Activated CD4-positive, alpha-beta memory T cell treated with anti-CD3 and anti-CD28 coated beads, Interleukin-2, amount 10 ng/mL, durations not matched to agents 7 days and 5 days (primary cell): ENCODE data around the gene TNS4. TPM values are rescaled to one million over a fixed set of nuclear protein-coding genes. Genes with fewer than 3 reads are reported as not detected.

Experiments
- CTCF ChIA-PET: fragments of 350-600 bp; sonication (Branson Sonifier 250); formaldehyde crosslinking; loops from one replicate; lab custom pipeline; 2021; ENCODE audit warnings: antibody characterized with exemption, inconsistent platforms; lab: Charles Lee
- POLR2A ChIA-PET: fragments of 350-600 bp; sonication (Branson Sonifier 250); formaldehyde crosslinking; loops from one replicate; lab custom pipeline; 2021; ENCODE audit warnings: antibody characterized with exemption; lab: Charles Lee
- DNase-seq: peaks from one replicate; pipeline ENCODE4 v3.0.0-alpha.2; 2020
- H3K27ac Mint-ChIP-seq: one replicate; pipeline ENCODE4 v1.8.0; 2021; ENCODE audit warnings: mild to moderate bottlenecking, mixed read lengths
- H3K27me3 Mint-ChIP-seq: one replicate; pipeline ENCODE4 v1.8.0; 2021; ENCODE audit warnings: mixed read lengths
- H3K36me3 Mint-ChIP-seq: one replicate; pipeline ENCODE4 v1.8.0; 2021; ENCODE audit warnings: low read depth, mixed read lengths
- H3K4me1 Mint-ChIP-seq: one replicate; pipeline ENCODE4 v1.8.0; 2021; ENCODE audit warnings: mixed read lengths
- H3K4me3 Mint-ChIP-seq: one replicate; pipeline ENCODE4 v1.8.0; 2021; ENCODE audit warnings: mild to moderate bottlenecking, mixed read lengths
- H3K9me3 Mint-ChIP-seq: one replicate; pipeline ENCODE4 v1.8.0; 2021; ENCODE audit warnings: mixed read lengths
- total RNA-seq, 2 experiments: library from RNA; stranded (reverse); gene quantifications; one replicate each; pipeline ENCODE4 v1.2.3, GENCODE V29; 2021

The TNS4 gene
- total RNA-seq, 2 experiments from 2014 or later, result 9.5 to 12.7 TPM

- DNase-seq, result no peak
- Mint-ChIP-seq H3K4me3 (peak overlapping the region; percentile 15), H3K27ac (peak overlapping the region; percentile 72), H3K27me3 (peaks cover 21% of the 10 kb centered on the region), H3K4me1 (peaks cover 70% of the 10 kb centered on the region), H3K9me3 (no peaks in the 10 kb centered on the region), H3K36me3 (peaks cover 9% of the 10 kb centered on the region)
- ChIA-PET POLR2A (interaction anchor here (0.9 to 10.0 kb wide), 26 partner anchors 9 to 232 kb away, joined by 3 to 118 read pairs (median 5); partner anchors contain the start of genes CCR7, GJD3, IGFBP4 and TNS4), CTCF (interaction anchor here (0.7 to 14.7 kb wide), 39 partner anchors 10 to 1151 kb away, joined by 3 to 266 read pairs (median 7); partner anchors contain the start of genes IGFBP4, SMARCE1 and TOP2A)
Observed at GRCh38 chr17:40533896-40534295, 32.5 kb upstream of the TNS4 start.

GRCh38 chr17:40532520-40533253, 31.3 kb upstream of the TNS4 start:
- peak overlapping the region; percentile 5 for H3K4me3 Mint-ChIP-seq
- peaks cover 9% of the 10 kb centered on the region for H3K36me3 Mint-ChIP-seq
- peaks cover 19% of the 10 kb centered on the region for H3K27me3 Mint-ChIP-seq
- POLR2A ChIA-PET, result interaction anchor here (0.6 to 10.0 kb wide), 32 partner anchors 8 to 230 kb away, joined by 3 to 118 read pairs (median 6); partner anchors contain the start of genes CCR7, GJD3, IGFBP4 and TNS4
- peaks cover 78% of the 10 kb centered on the region for H3K4me1 Mint-ChIP-seq
- H3K9me3 Mint-ChIP-seq, result no peaks in the 10 kb centered on the region
- H3K27ac Mint-ChIP-seq, result peak overlapping the region; percentile 72
- CTCF ChIA-PET, result interaction anchor here (0.6 to 14.7 kb wide), 49 partner anchors 8 to 522 kb away, joined by 3 to 266 read pairs (median 5); partner anchors contain the start of genes GJD3, IGFBP4, SMARCE1 and TOP2A
- DNase-seq, result no peak

- peaks cover 15% of the 10 kb centered on the region for H3K27me3 Mint-ChIP-seq
- CTCF ChIA-PET, result interaction anchor here (0.6 to 14.7 kb wide), 26 partner anchors 8 to 231 kb away, joined by 3 to 266 read pairs (median 7); partner anchors contain the start of genes IGFBP4 and TOP2A
- peak; percentile 64 for DNase-seq
- H3K36me3 Mint-ChIP-seq, result peaks cover 20% of the 10 kb centered on the region
- peaks cover under 1% of the 10 kb centered on the region for H3K9me3 Mint-ChIP-seq
- H3K4me3 Mint-ChIP-seq, result peak overlapping the region; percentile 13
- peak overlapping the region; percentile 72 for H3K27ac Mint-ChIP-seq
- POLR2A ChIA-PET, result interaction anchor here (0.6 to 10.0 kb wide), 18 partner anchors 9 to 173 kb away, joined by 3 to 118 read pairs (median 8); partner anchors contain the start of genes CCR7, GJD3, IGFBP4 and TOP2A
- peaks cover 75% of the 10 kb centered on the region for H3K4me1 Mint-ChIP-seq
Observed at GRCh38 chr17:40531051-40531991, 29.9 kb upstream of the TNS4 start.

GRCh38 chr17:40530531-40530994, 29.1 kb upstream of the TNS4 start:
- Mint-ChIP-seq H3K4me1 (peaks cover 71% of the 10 kb centered on the region), H3K9me3 (peaks cover 6% of the 10 kb centered on the region), H3K27ac (peak overlapping the region; percentile 72), H3K36me3 (peaks cover 27% of the 10 kb centered on the region), H3K4me3 (no peak overlapping the region), H3K27me3 (peaks cover 8% of the 10 kb centered on the region)
- ChIA-PET POLR2A (interaction anchor here (1.5 to 10.0 kb wide), 6 partner anchors 9 to 113 kb away, joined by 4 to 118 read pairs (median 86); partner anchors contain the start of genes CCR7, IGFBP4 and TOP2A), CTCF (interaction anchor here (0.9 to 4.7 kb wide), 4 partner anchors 13 to 169 kb away, joined by 3 to 59 read pairs (median 24); no protein-coding TSS in a partner anchor)
- DNase-seq, result no peak

GRCh38 chr17:40529991-40530390, 28.6 kb upstream of the TNS4 start:
- H3K27me3 Mint-ChIP-seq, result peaks cover 3% of the 10 kb centered on the region
- H3K4me1 Mint-ChIP-seq, result peaks cover 74% of the 10 kb centered on the region
- peaks cover 33% of the 10 kb centered on the region for H3K36me3 Mint-ChIP-seq

GRCh38 chr17:40528692-40529417, 27.4 kb upstream of the TNS4 start:
- POLR2A ChIA-PET, result interaction anchor here (0.9 to 10.0 kb wide), 4 partner anchors 11 to 86 kb away, joined by 3 to 118 read pairs (median 83); partner anchors contain the start of gene IGFBP4

More at GRCh38 chr17:40529991-40530390, 28.6 kb upstream of the TNS4 start:
- Mint-ChIP-seq H3K27ac (peak overlapping the region; percentile 72), H3K9me3 (peaks cover 11% of the 10 kb centered on the region), H3K4me3 (no peak overlapping the region)
- CTCF ChIA-PET, result interaction anchor here (0.7 to 1.2 kb wide), 5 partner anchors 13 to 137 kb away, joined by 3 to 4 read pairs (median 3); no protein-coding TSS in a partner anchor
- DNase-seq, result no peak
- POLR2A ChIA-PET, result interaction anchor here (1.5 to 10.0 kb wide), 6 partner anchors 9 to 112 kb away, joined by 4 to 118 read pairs (median 86); partner anchors contain the start of genes CCR7, IGFBP4 and TOP2A

GRCh38 chr17:40526668-40527067, 25.2 kb upstream of the TNS4 start:
- CTCF ChIA-PET, result interaction anchor here (1.1 kb wide), 1 partner anchor 9 kb away, joined by 3 read pairs; no protein-coding TSS in a partner anchor
- no peak overlapping the region for H3K27ac Mint-ChIP-seq
- no peak overlapping the region for H3K4me3 Mint-ChIP-seq
- DNase-seq, result no peak
- peaks cover 66% of the 10 kb centered on the region for H3K36me3 Mint-ChIP-seq
- peaks cover 8% of the 10 kb centered on the region for H3K27me3 Mint-ChIP-seq
- peaks cover 30% of the 10 kb centered on the region for H3K9me3 Mint-ChIP-seq
- H3K4me1 Mint-ChIP-seq, result peaks cover 68% of the 10 kb centered on the region
- POLR2A ChIA-PET, result interaction anchor here (0.9 to 10.0 kb wide), 2 partner anchors 9 to 34 kb away, joined by 3 to 118 read pairs; no protein-coding TSS in a partner anchor

More at GRCh38 chr17:40528692-40529417, 27.4 kb upstream of the TNS4 start:
- CTCF ChIA-PET, result interaction anchor here (1.0 to 1.5 kb wide), 3 partner anchors 12 to 166 kb away, joined by 3 to 5 read pairs (median 3); no protein-coding TSS in a partner anchor
- Mint-ChIP-seq H3K36me3 (peaks cover 45% of the 10 kb centered on the region), H3K27ac (peak overlapping the region; percentile 68), H3K4me3 (no peak overlapping the region), H3K9me3 (peaks cover 22% of the 10 kb centered on the region), H3K4me1 (peaks cover 72% of the 10 kb centered on the region), H3K27me3 (peaks cover 8% of the 10 kb centered on the region)
- no peak for DNase-seq

GRCh38 chr17:40525294-40525693, 23.9 kb upstream of the TNS4 start:
- H3K36me3 Mint-ChIP-seq, result peaks cover 72% of the 10 kb centered on the region
- no peak overlapping the region for H3K27ac Mint-ChIP-seq
- H3K4me1 Mint-ChIP-seq, result peaks cover 68% of the 10 kb centered on the region
- H3K27me3 Mint-ChIP-seq, result peaks cover 8% of the 10 kb centered on the region
- ChIA-PET POLR2A (interaction anchor here (0.9 to 1.6 kb wide), 6 partner anchors 8 to 45 kb away, joined by 3 to 7 read pairs (median 4); no protein-coding TSS in a partner anchor), CTCF (interaction anchor here (1.2 to 3.0 kb wide), 2 partner anchors 8 kb away, joined by 3 to 18 read pairs; no protein-coding TSS in a partner anchor)
- no peak for DNase-seq
- H3K9me3 Mint-ChIP-seq, result peaks cover 30% of the 10 kb centered on the region
- no peak overlapping the region for H3K4me3 Mint-ChIP-seq

GRCh38 chr17:40524243-40524965, 23.0 kb upstream of the TNS4 start:
- POLR2A ChIA-PET, result interaction anchor here (0.9 to 1.6 kb wide), 4 partner anchors 11 to 44 kb away, joined by 3 to 6 read pairs (median 5); no protein-coding TSS in a partner anchor
- CTCF ChIA-PET, result interaction anchor here (1.0 to 3.0 kb wide), 2 partner anchors 8 to 48 kb away, joined by 3 to 18 read pairs; no protein-coding TSS in a partner anchor
- H3K36me3 Mint-ChIP-seq, result peaks cover 77% of the 10 kb centered on the region
- no peak for DNase-seq
- no peak overlapping the region for H3K4me3 Mint-ChIP-seq
- H3K27ac Mint-ChIP-seq, result no peak overlapping the region
- H3K9me3 Mint-ChIP-seq, result peaks cover 30% of the 10 kb centered on the region
- H3K4me1 Mint-ChIP-seq, result peaks cover 68% of the 10 kb centered on the region
- H3K27me3 Mint-ChIP-seq, result peaks cover 8% of the 10 kb centered on the region

- Mint-ChIP-seq H3K4me3 (no peak overlapping the region), H3K4me1 (peaks cover 70% of the 10 kb centered on the region), H3K27ac (no peak overlapping the region), H3K36me3 (peaks cover 92% of the 10 kb centered on the region), H3K9me3 (peaks cover 30% of the 10 kb centered on the region), H3K27me3 (peaks cover 6% of the 10 kb centered on the region)
- no peak for DNase-seq
- ChIA-PET CTCF (interaction anchor here (3.0 kb wide), 1 partner anchor 10 kb away, joined by 18 read pairs; no protein-coding TSS in a partner anchor), POLR2A (interaction anchor here (1.2 to 1.4 kb wide), 3 partner anchors 9 to 105 kb away, joined by 3 to 5 read pairs (median 5); partner anchors contain the start of gene TOP2A)
Observed at GRCh38 chr17:40522961-40523310, 21.5 kb upstream of the TNS4 start.
